HepG2 (cell line): ENCODE results near the gene TSSK3. TPM values are rescaled to one million over a fixed set of nuclear protein-coding genes. Genes with fewer than 3 reads are reported as not detected.

Experiments used
- ATAC-seq: fragments of 200-7000 bp; cut with Tn5 transposase; 3 replicates; pipeline ENCODE4 v1.9.1; 2020; ENCODE audit warnings: mild to moderate bottlenecking, moderate library complexity
- BruUV-seq: library from RNA; stranded (reverse); fragments of 400-500 nt; replicated peaks from 2 replicates; lab custom pipeline; 2021; lab: Mats Ljungman, UMichigan
- CTCF ChIA-PET: fragments of 300-600 bp; formaldehyde crosslinking; extraction: SDS; loops from one replicate; lab custom pipeline; 2021; ENCODE audit warnings: low total read pairs, inconsistent platforms, low intra/inter-chr PET ratio; lab: Yijun Ruan, JAX
- POLR2A ChIA-PET: fragments of 350-600 bp; sonication (Branson Sonifier 250); formaldehyde crosslinking; loops from one replicate; lab custom pipeline; 2020; ENCODE audit warnings: antibody characterized with exemption, inconsistent platforms; lab: Yijun Ruan, JAX
- DNase-seq: peaks from one replicate; pipeline ENCODE4 v3.0.0-alpha.2; 2015; ENCODE audit warnings: low spot score
- FAIRE-seq: peaks from 3 replicates; lab custom pipeline; 2011; peaks lifted over from hg19 to GRCh38; lab: Jason Lieb, UNC
- H2AFZ ChIP-seq: one replicate; pipeline ENCODE4 v1.6.1; 2011; ENCODE audit warnings: low read length, inconsistent platforms
- H3K27ac ChIP-seq: fragments of 300-600 bp; 3 replicates; pipeline ENCODE4 v1.8.0; 2011; ENCODE audit warnings: mixed run types, mild to moderate bottlenecking, mixed read lengths, low read length, inconsistent platforms; ENCODE audit not compliant: insufficient read depth; ENCODE audit errors: extremely low read length
- H3K27me3 ChIP-seq, 2 experiments: fragments of 200-600 bp in 1 of 2; 2 replicates in 1 of 2; 3 replicates in 1 of 2; pipeline versions ENCODE4 v1.6.0 to v1.8.0; 2011; ENCODE audit warnings: low read length in 2 of 2, mild to moderate bottlenecking in 2 of 2, moderate library complexity in 2 of 2, inconsistent platforms in 1 of 2; ENCODE audit not compliant: insufficient read depth in 2 of 2, control insufficient read depth in 1 of 2
- H3K36me3 ChIP-seq, 2 experiments: fragments of 200-600 bp in 1 of 2; replicated peaks in 1 of 2; 2 replicates in 1 of 2; 3 replicates in 1 of 2; pipeline versions ENCODE4 v1.5.1 to v1.8.0; 2011; ENCODE audit warnings: low read length in 2 of 2, inconsistent platforms in 1 of 2; ENCODE audit not compliant: insufficient read depth in 2 of 2, control insufficient read depth in 1 of 2
- H3K4me1 ChIP-seq: 2 replicates; pipeline ENCODE4 v1.5.1; 2012; ENCODE audit warnings: low read length, inconsistent platforms; ENCODE audit not compliant: insufficient read depth
- H3K4me2 ChIP-seq: 2 replicates; pipeline ENCODE4 v1.6.0; 2011; ENCODE audit warnings: low read depth, low read length, inconsistent platforms
- H3K4me3 ChIP-seq, 3 experiments: fragments of 200-600 bp in 1 of 3; sonication (generic), shearing (Covaris generic) in 1 of 3; replicated peaks in 1 of 3; 2 replicates each; pipeline ENCODE4 v1.5.1; 2011 to 2016; ENCODE audit warnings: low read length in 3 of 3, inconsistent platforms in 2 of 3, low read depth in 2 of 3, mild to moderate bottlenecking in 2 of 3, control low read depth in 1 of 3, mixed read lengths in 1 of 3; ENCODE audit not compliant: insufficient read depth in 1 of 3
- H3K79me2 ChIP-seq: one replicate; pipeline ENCODE4 v1.6.1; 2011; ENCODE audit warnings: low read length, inconsistent platforms; ENCODE audit not compliant: insufficient read depth
- H3K9ac ChIP-seq: 2 replicates; pipeline ENCODE4 v1.6.0; 2011; ENCODE audit warnings: mild to moderate bottlenecking, low read depth, low read length, inconsistent platforms; ENCODE audit not compliant: insufficient read depth
- H3K9me3 ChIP-seq: 2 replicates; pipeline ENCODE4 v1.5.1; 2012; ENCODE audit warnings: mild to moderate bottlenecking, low read length
- H4K20me1 ChIP-seq: 2 replicates; pipeline ENCODE4 v1.6.0; 2011; ENCODE audit warnings: inconsistent platforms, mild to moderate bottlenecking, low read length, moderate library complexity; ENCODE audit not compliant: insufficient read depth
- NR2F6 ChIP-seq, 2 experiments: IDR thresholded peaks; 2 replicates each; pipeline ENCODE4 v1.6.1; 2016; ENCODE audit warnings: antibody characterized with exemption in 1 of 2, mild to moderate bottlenecking in 1 of 2
- RARA ChIP-seq: IDR thresholded peaks from 2 replicates; pipeline ENCODE4 v1.6.1; 2016; ENCODE audit warnings: missing genetic modification reagents, missing compliant biosample characterization
- SOX13 ChIP-seq, 3 experiments: fragments of 450-650 bp in 1 of 3; sonication (generic) in 1 of 3; formaldehyde crosslinking in 1 of 3; IDR thresholded peaks in 2 of 3; conservative IDR thresholded peaks in 1 of 3; 2 replicates each; pipeline versions ENCODE4 v1.5.0 to v1.6.1; 2016 to 2020; ENCODE audit warnings: antibody characterized with exemption in 1 of 3, mild to moderate bottlenecking in 1 of 3, missing compliant biosample characterization in 1 of 3, missing genetic modification reagents in 1 of 3, moderate library complexity in 1 of 3
- ZNF430 ChIP-seq: sonication (generic); formaldehyde crosslinking; IDR thresholded peaks from 2 replicates; pipeline ENCODE4 v1.9.0; 2021; ENCODE audit warnings: mild to moderate bottlenecking, missing genetic modification reagents
- ZNF790 ChIP-seq: sonication (generic); formaldehyde crosslinking; IDR thresholded peaks from 2 replicates; pipeline ENCODE4 v1.8.0; 2022; ENCODE audit warnings: missing genetic modification reagents, mild to moderate bottlenecking, borderline replicate concordance
- WGBS: methylation state at CpG from one replicate; pipeline ENCODE4 v1.1.6; 2017; ENCODE audit warnings: low lambda C conversion rate; 5-methylcytosine and 5-hydroxymethylcytosine counted together
- in situ Hi-C: cut with HindIII; loops from 2 replicates; pipeline ENCODE4 v1.10.0; 2017; ENCODE audit warnings: low pct_unique_long_range_greater_than_20kb; ENCODE audit not compliant: extremely low pct_ligation_motif_present
- intact Hi-C: fragments of 100-400 bp; cut with micrococcal nuclease; formaldehyde crosslinking; loops from one replicate; pipeline ENCODE4 v1.10.0; 2022; ENCODE audit not compliant: unreplicated experiment
- polyA plus RNA-seq, 8 experiments: library from polyadenylated mRNA; depleted of rRNA in 3 of 8; stranded (reverse) in 7 of 8; unstranded in 1 of 8; fragments of >200 nt; fragmentation: Illumina TruSeq in 4 of 8; extraction: Trizol in 4 of 8; gene quantifications; 2 replicates each; pipeline versions ENCODE4 v1.2.1 to v1.2.3, GENCODE V29; 2011 to 2016; ENCODE audit warnings: low read depth in 4 of 8, missing spikeins in 1 of 8, mixed read lengths in 1 of 8; ENCODE audit not compliant: insufficient read depth in 1 of 8
- total RNA-seq, 5 experiments: library from RNA; depleted of rRNA; stranded (reverse); fragments of >200 nt; fragmentation: Illumina TruSeq; extraction: Trizol; gene quantifications; 2 replicates each; pipeline ENCODE4 v1.2.3, GENCODE V29; 2016; ENCODE audit warnings: low read depth in 1 of 5
- TF ChIP-seq, protein P1 (sequence below): sonication (generic); formaldehyde crosslinking; IDR thresholded peaks from 2 replicates; pipeline ENCODE4 v1.4.0; 2020; ENCODE audit warnings: missing genetic modification reagents, borderline replicate concordance
- TF ChIP-seq, protein P2 (sequence below): sonication (generic); formaldehyde crosslinking; IDR thresholded peaks from 2 replicates; pipeline ENCODE4 v1.9.0; 2021; ENCODE audit warnings: missing genetic modification reagents, borderline replicate concordance
- TF ChIP-seq, protein P3 (sequence below): sonication (generic); formaldehyde crosslinking; IDR thresholded peaks from 2 replicates; pipeline ENCODE4 v1.5.1; 2020; ENCODE audit warnings: mild to moderate bottlenecking, missing genetic modification reagents, moderate library complexity

Gene TSSK3
- total and polyA plus RNA-seq, 2 of the 13 experiments (the other 11 are each of a cell fraction or from before 2014, with no cell fraction given), result 1.0 to 1.1 TPM

DNA sequence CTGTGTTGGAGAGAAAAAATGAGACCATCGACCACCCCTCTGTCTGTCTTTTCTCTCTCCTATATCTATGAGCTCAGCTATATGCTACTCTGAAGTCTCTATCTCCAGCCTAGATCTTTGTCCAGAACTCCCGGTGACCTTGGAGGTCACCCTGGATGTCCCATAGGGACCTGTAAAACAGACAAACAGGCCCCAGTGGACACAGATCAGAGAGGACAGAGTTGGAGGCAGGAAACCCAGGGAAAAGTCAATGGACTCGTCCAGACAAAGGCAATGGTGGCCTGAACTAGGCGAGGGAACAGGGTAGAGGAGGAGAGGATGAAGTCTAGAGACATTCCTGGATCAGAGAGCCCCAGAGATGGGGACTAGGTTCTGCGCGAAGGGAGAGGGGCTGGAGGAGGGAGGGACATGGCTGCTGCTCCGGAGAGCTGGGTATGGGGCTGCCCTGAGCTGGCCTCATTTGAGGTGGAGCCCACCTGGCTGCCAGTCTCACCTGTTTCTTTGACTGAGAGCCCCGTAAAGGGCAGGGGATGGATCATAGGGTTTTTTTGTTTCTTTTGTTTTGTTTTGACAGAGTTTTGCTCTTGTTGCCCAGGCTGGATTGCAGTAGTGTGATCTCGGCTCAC, 15.7 kb upstream of the TSSK3 start:
- Histone ChIP-seq H3K79me2 (no peaks in the 10 kb centered on the region), H3K27me3 (no peaks in the 10 kb centered on the region), H3K4me3 (no peak overlapping the region; a peak in 1 of 6 replicates), H3K9ac (no peak overlapping the region), H3K36me3 (no peaks in the 10 kb centered on the region), H3K4me1 (peaks cover 85% of the 10 kb centered on the region), H4K20me1 (no peaks in the 10 kb centered on the region), H3K27ac (peak overlapping the region; percentile 10), H3K9me3 (no peaks in the 10 kb centered on the region), H3K4me2 (peak overlapping the region; percentile 71), H2AFZ (no peak overlapping the region)
- BruUV-seq, result no TSS peak
- FAIRE-seq, result no peak
- 33% methylated on average over 9 of the region's 9 CpGs for WGBS
- intact Hi-C loops, result no loop called here
- ATAC-seq, result no peak; the same call in 2 of the 3 replicates
- ChIA-PET POLR2A (interaction anchor here (0.8 to 10.1 kb wide), 5 partner anchors 9 to 96 kb away, joined by 3 to 222 read pairs (median 5); partner anchors contain the start of genes LCK and MARCKSL1), CTCF (no interaction called here)
- no peak for DNase-seq
- in situ Hi-C loops, result no loop called here
- TF ChIP-seq ZNF430 (CRISPR knock-in tag) (no peak), ZNF790 (CRISPR knock-in tag) (no peak), SOX13 (IDR thresholded peaks at IDR 0.05) (no peak), SOX13 (CRISPR knock-in tag; conservative IDR thresholded peaks at IDR 0.05 in 1 of 2, IDR thresholded peaks at IDR 0.05 in 1 of 2) (peak in 1 of 2 experiments; percentile 15; a peak in 1 of 4 replicates), NR2F6 (IDR thresholded peaks at IDR 0.05) (peak; percentile 53; the same call in 1 of the 2 replicates), NR2F6 (CRISPR knock-in tag; IDR thresholded peaks at IDR 0.05) (peak; percentile 31; the same call in 1 of the 2 replicates), RARA (CRISPR knock-in tag) (0 out of 2 replicates have a peak, but pooled peaks have one; percentile 28)
- TF ChIP-seq, protein P1, sequence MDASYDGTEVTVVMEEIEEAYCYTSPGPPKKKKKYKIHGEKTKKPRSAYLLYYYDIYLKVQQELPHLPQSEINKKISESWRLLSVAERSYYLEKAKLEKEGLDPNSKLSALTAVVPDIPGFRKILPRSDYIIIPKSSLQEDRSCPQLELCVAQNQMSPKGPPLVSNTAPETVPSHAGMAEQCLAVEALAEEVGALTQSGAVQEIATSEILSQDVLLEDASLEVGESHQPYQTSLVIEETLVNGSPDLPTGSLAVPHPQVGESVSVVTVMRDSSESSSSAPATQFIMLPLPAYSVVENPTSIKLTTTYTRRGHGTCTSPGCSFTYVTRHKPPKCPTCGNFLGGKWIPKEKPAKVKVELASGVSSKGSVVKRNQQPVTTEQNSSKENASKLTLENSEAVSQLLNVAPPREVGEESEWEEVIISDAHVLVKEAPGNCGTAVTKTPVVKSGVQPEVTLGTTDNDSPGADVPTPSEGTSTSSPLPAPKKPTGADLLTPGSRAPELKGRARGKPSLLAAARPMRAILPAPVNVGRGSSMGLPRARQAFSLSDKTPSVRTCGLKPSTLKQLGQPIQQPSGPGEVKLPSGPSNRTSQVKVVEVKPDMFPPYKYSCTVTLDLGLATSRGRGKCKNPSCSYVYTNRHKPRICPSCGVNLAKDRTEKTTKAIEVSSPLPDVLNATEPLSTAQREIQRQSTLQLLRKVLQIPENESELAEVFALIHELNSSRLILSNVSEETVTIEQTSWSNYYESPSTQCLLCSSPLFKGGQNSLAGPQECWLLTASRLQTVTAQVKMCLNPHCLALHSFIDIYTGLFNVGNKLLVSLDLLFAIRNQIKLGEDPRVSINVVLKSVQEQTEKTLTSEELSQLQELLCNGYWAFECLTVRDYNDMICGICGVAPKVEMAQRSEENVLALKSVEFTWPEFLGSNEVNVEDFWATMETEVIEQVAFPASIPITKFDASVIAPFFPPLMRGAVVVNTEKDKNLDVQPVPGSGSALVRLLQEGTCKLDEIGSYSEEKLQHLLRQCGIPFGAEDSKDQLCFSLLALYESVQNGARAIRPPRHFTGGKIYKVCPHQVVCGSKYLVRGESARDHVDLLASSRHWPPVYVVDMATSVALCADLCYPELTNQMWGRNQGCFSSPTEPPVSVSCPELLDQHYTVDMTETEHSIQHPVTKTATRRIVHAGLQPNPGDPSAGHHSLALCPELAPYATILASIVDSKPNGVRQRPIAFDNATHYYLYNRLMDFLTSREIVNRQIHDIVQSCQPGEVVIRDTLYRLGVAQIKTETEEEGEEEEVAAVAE, result no peak
- TF ChIP-seq, protein P2, sequence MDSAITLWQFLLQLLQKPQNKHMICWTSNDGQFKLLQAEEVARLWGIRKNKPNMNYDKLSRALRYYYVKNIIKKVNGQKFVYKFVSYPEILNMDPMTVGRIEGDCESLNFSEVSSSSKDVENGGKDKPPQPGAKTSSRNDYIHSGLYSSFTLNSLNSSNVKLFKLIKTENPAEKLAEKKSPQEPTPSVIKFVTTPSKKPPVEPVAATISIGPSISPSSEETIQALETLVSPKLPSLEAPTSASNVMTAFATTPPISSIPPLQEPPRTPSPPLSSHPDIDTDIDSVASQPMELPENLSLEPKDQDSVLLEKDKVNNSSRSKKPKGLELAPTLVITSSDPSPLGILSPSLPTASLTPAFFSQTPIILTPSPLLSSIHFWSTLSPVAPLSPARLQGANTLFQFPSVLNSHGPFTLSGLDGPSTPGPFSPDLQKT (CRISPR knock-in tag), result no peak
- TF ChIP-seq, protein P3, sequence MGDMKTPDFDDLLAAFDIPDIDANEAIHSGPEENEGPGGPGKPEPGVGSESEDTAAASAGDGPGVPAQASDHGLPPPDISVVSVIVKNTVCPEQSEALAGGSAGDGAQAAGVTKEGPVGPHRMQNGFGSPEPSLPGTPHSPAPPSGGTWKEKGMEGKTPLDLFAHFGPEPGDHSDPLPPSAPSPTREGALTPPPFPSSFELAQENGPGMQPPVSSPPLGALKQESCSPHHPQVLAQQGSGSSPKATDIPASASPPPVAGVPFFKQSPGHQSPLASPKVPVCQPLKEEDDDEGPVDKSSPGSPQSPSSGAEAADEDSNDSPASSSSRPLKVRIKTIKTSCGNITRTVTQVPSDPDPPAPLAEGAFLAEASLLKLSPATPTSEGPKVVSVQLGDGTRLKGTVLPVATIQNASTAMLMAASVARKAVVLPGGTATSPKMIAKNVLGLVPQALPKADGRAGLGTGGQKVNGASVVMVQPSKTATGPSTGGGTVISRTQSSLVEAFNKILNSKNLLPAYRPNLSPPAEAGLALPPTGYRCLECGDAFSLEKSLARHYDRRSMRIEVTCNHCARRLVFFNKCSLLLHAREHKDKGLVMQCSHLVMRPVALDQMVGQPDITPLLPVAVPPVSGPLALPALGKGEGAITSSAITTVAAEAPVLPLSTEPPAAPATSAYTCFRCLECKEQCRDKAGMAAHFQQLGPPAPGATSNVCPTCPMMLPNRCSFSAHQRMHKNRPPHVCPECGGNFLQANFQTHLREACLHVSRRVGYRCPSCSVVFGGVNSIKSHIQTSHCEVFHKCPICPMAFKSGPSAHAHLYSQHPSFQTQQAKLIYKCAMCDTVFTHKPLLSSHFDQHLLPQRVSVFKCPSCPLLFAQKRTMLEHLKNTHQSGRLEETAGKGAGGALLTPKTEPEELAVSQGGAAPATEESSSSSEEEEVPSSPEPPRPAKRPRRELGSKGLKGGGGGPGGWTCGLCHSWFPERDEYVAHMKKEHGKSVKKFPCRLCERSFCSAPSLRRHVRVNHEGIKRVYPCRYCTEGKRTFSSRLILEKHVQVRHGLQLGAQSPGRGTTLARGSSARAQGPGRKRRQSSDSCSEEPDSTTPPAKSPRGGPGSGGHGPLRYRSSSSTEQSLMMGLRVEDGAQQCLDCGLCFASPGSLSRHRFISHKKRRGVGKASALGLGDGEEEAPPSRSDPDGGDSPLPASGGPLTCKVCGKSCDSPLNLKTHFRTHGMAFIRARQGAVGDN (CRISPR knock-in tag), result peak; percentile 32; the same call in 1 of the 2 replicates
